K562 (cell line): ENCODE measurements around the gene RYR1. TPM values are rescaled to one million over a fixed set of nuclear protein-coding genes. Genes with fewer than 3 reads are reported as not detected.

Experiments
- CC2D1A ChIP-seq: fragments of 450-650 bp; IDR thresholded peaks from 2 replicates; pipeline ENCODE4 v1.6.1; 2017; ENCODE audit warnings: mild to moderate bottlenecking
- EP400 ChIP-seq: fragments of 450-650 bp; IDR thresholded peaks from 2 replicates; pipeline ENCODE4 v1.6.1; 2017; ENCODE audit warnings: antibody characterized with exemption, mild to moderate bottlenecking, moderate library complexity
- FOXM1 ChIP-seq, 2 experiments: fragments of 450-650 bp in 1 of 2; sonication (generic) in 1 of 2; formaldehyde crosslinking in 1 of 2; IDR thresholded peaks; 2 replicates each; pipeline versions ENCODE4 v1.6.1 to v1.9.0; 2017 to 2022; ENCODE audit warnings: low read depth in 2 of 2, mild to moderate bottlenecking in 2 of 2, missing genetic modification reagents in 1 of 2, moderate library complexity in 1 of 2
- GATA2 ChIP-seq: sonication (generic); formaldehyde crosslinking; IDR thresholded peaks from 2 replicates; pipeline ENCODE4 v1.4.0; 2020; ENCODE audit warnings: mild to moderate bottlenecking, missing genetic modification reagents
- HDAC3 ChIP-seq: fragments of 450-650 bp; IDR thresholded peaks from 2 replicates; pipeline ENCODE4 v1.6.1; 2018; ENCODE audit warnings: borderline replicate concordance, mild to moderate bottlenecking, moderate library complexity; ENCODE audit not compliant: partially characterized antibody
- HMG20B ChIP-seq: fragments of 250-450 bp; sonication (Bioruptor Pico); IDR thresholded peaks from 2 replicates; pipeline ENCODE4 v1.5.0; 2021; ENCODE audit warnings: mild to moderate bottlenecking
- HMGN3 ChIP-seq: IDR thresholded peaks from 2 replicates; pipeline ENCODE4 v1.6.1; 2011; ENCODE audit warnings: borderline replicate concordance, low read depth, mild to moderate bottlenecking, mixed read lengths, low read length; ENCODE audit not compliant: insufficient read length; ENCODE audit errors: extremely low read depth
- HNRNPH1 ChIP-seq: fragments of 200-400 bp; formaldehyde crosslinking; optimal IDR thresholded peaks from 2 replicates; pipeline ENCODE3; 2017; ENCODE audit warnings: low read depth, mild to moderate bottlenecking, low read length, moderate library complexity
- MBD2 ChIP-seq: sonication (generic); IDR thresholded peaks from 2 replicates; pipeline ENCODE4 v1.6.1; 2016; ENCODE audit warnings: low read depth, borderline replicate concordance
- MEIS2 ChIP-seq: fragments of 450-650 bp; IDR thresholded peaks from 2 replicates; pipeline ENCODE4 v1.6.1; 2014; ENCODE audit warnings: mild to moderate bottlenecking; ENCODE audit not compliant: partially characterized antibody
- NBN ChIP-seq: fragments of 450-650 bp; IDR thresholded peaks from 2 replicates; pipeline ENCODE4 v1.6.1; 2016; ENCODE audit warnings: low read depth, mild to moderate bottlenecking
- SMARCE1 ChIP-seq: fragments of 450-650 bp; IDR thresholded peaks from 2 replicates; pipeline ENCODE4 v1.7.1; 2016; ENCODE audit warnings: mild to moderate bottlenecking
- SNIP1 ChIP-seq: fragments of 450-650 bp; IDR thresholded peaks from 2 replicates; pipeline ENCODE4 v1.7.1; 2017; ENCODE audit warnings: low read depth, mild to moderate bottlenecking
- STAT5A ChIP-seq: IDR thresholded peaks from 2 replicates; pipeline ENCODE4 v1.6.1; 2012; ENCODE audit warnings: low read length, inconsistent platforms, borderline replicate concordance
- STAT5B ChIP-seq: fragments of 250-450 bp; sonication (Bioruptor Pico); IDR thresholded peaks from 2 replicates; pipeline ENCODE4 v1.8.0; 2021; ENCODE audit warnings: mild to moderate bottlenecking, inconsistent platforms
- TBP ChIP-seq: optimal IDR thresholded peaks from 2 replicates; pipeline ENCODE3; 2011; ENCODE audit warnings: low read depth, low read length, improper control_type of control experiment
- U2AF2 ChIP-seq: fragments of 200-400 bp; formaldehyde crosslinking; optimal IDR thresholded peaks from 2 replicates; pipeline ENCODE3; 2017; ENCODE audit warnings: low read depth, mild to moderate bottlenecking, low read length
- YY1 ChIP-seq, 3 experiments: IDR thresholded peaks; 2 replicates each; pipeline ENCODE4 v1.6.1; 2011; ENCODE audit warnings: low read length in 2 of 3, mild to moderate bottlenecking in 2 of 3, moderate library complexity in 2 of 3, borderline replicate concordance in 1 of 3, control low read depth in 1 of 3, low read depth in 1 of 3; ENCODE audit not compliant: insufficient read depth in 3 of 3, insufficient replicate concordance in 2 of 3, control insufficient read depth in 1 of 3, insufficient read length in 1 of 3; ENCODE audit errors: extremely low read depth in 1 of 3
- ZBTB33 ChIP-seq: sonication (generic); formaldehyde crosslinking; IDR thresholded peaks from 2 replicates; pipeline ENCODE4 v1.8.1; 2023; ENCODE audit warnings: mild to moderate bottlenecking, missing genetic modification reagents
- ZNF232 ChIP-seq: sonication (generic); formaldehyde crosslinking; IDR thresholded peaks from 2 replicates; pipeline ENCODE4 v1.8.0; 2022; ENCODE audit warnings: mild to moderate bottlenecking, missing genetic modification reagents
- ZNF717 ChIP-seq: fragments of 250-450 bp; sonication (Bioruptor Pico); IDR thresholded peaks from 2 replicates; pipeline ENCODE4 v1.5.0; 2021
- ZNF75A ChIP-seq: fragments of 450-650 bp; formaldehyde crosslinking; IDR thresholded peaks from 2 replicates; pipeline ENCODE4 v1.4.0; 2020; ENCODE audit warnings: mild to moderate bottlenecking
- polyA plus RNA-seq, 8 experiments: library from polyadenylated mRNA; depleted of rRNA in 4 of 8; stranded (reverse) in 5 of 8; unstranded in 3 of 8; fragments of >200 nt; fragmentation: Nextera tagmentation in 2 of 8; fragmentation: Illumina TruSeq in 1 of 8; extraction: Ambion mirVana in 2 of 8; extraction: Trizol in 1 of 8; gene quantifications; 2 replicates each; pipeline versions ENCODE4 v1.2.1 to v1.2.3, GENCODE V29; 2011 to 2014; ENCODE audit warnings: inconsistent platforms in 1 of 8, missing spikeins in 1 of 8
- total RNA-seq, 7 experiments: library from RNA; depleted of rRNA in 6 of 7; stranded (reverse); fragments of >200 nt in 6 of 7; fragmentation: Illumina TruSeq in 2 of 7; extraction: Trizol in 2 of 7; gene quantifications; 2 replicates each; pipeline versions ENCODE4 v1.2.1 to v1.2.3, GENCODE V29; 2011 to 2021; ENCODE audit warnings: low replicate concordance in 1 of 7
- TF ChIP-seq, protein P1 (sequence below): sonication (generic); formaldehyde crosslinking; IDR thresholded peaks from 2 replicates; pipeline ENCODE4 v1.9.0; 2022; ENCODE audit warnings: mild to moderate bottlenecking, missing genetic modification reagents
- TF ChIP-seq, protein P2 (sequence below): fragments of 450-650 bp; IDR thresholded peaks from 2 replicates; pipeline ENCODE4 v1.6.1; 2017; ENCODE audit warnings: antibody characterized with exemption

Gene RYR1
- total and polyA plus RNA-seq, 9 of the 15 experiments (the other 6 are each of a cell fraction or from before 2014, with no cell fraction given): 0.11 to 7.4 (median 3.7) TPM

DNA sequence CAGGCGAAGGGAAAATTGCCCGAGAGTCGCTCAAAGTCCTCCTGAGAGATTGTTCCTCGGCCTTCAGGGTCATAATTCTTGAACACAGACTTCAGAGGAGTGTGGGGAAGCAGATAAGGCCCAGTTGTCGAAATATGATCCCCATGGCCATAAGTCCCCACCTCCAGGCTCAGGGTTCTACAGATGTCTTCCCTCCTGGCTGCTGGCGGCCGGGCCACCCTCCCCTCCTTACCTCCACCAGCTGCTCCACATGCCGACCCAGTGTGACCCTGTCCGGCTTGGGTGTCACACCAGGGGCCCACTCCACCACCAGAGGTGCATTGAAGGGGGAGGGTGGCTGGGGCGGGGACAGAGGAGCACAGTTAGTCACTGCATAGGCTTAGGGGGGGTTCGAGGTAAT is 20.5 kb upstream of the RYR1 start (continued):
- TF ChIP-seq FOXM1 (IDR thresholded peaks at IDR 0.05; ENCODE audit: low read depth): peak; percentile 58
- TF ChIP-seq FOXM1 (CRISPR knock-in tag; IDR thresholded peaks at IDR 0.05; ENCODE audit: low read depth): no peak
- no peak for TF ChIP-seq HMG20B (CRISPR knock-in tag)
- TF ChIP-seq STAT5B: no peak
- TF ChIP-seq GATA2 (CRISPR knock-in tag): peak; percentile 86
- peak; percentile 29 for TF ChIP-seq TBP
- 0 out of 2 replicates have a peak, but pooled peaks have one; percentile 61 for TF ChIP-seq NBN
- TF ChIP-seq, protein P1, sequence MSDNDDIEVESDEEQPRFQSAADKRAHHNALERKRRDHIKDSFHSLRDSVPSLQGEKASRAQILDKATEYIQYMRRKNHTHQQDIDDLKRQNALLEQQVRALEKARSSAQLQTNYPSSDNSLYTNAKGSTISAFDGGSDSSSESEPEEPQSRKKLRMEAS (CRISPR knock-in tag): peak; percentile 70; the same call in 1 of the 2 replicates
- TF ChIP-seq STAT5A: peak; percentile 79
- TF ChIP-seq ZNF717: no peak
- TF ChIP-seq HDAC3: peak; percentile 68
- TF ChIP-seq EP400: peak; percentile 18; the same call in 1 of the 2 replicates
- no peak for TF ChIP-seq SNIP1
- TF ChIP-seq MBD2: 0 out of 2 replicates have a peak, but pooled peaks have one; percentile 44
- TF ChIP-seq ZNF75A (CRISPR knock-in tag): no peak
- peak; percentile 97 for TF ChIP-seq MEIS2
- peak; percentile 24; the same call in 1 of the 2 replicates for TF ChIP-seq CC2D1A
- TF ChIP-seq ZBTB33 (CRISPR knock-in tag): no peak; the same call in 1 of the 2 replicates
- TF ChIP-seq YY1 (IDR thresholded peaks at IDR 0.05; ENCODE audit: borderline replicate concordance in 1 of 3, control insufficient read depth in 1 of 3, extremely low read depth in 1 of 3, insufficient read depth in 3 of 3, insufficient read length in 1 of 3, insufficient replicate concordance in 2 of 3, low read depth in 1 of 3, low read length in 2 of 3): peak in 2 of 3 experiments; percentile 11
- no peak for TF ChIP-seq HNRNPH1
- peak; percentile 77 for TF ChIP-seq SMARCE1
- no peak for TF ChIP-seq ZNF232
- TF ChIP-seq HMGN3: peak; percentile 63
- TF ChIP-seq, protein P2, sequence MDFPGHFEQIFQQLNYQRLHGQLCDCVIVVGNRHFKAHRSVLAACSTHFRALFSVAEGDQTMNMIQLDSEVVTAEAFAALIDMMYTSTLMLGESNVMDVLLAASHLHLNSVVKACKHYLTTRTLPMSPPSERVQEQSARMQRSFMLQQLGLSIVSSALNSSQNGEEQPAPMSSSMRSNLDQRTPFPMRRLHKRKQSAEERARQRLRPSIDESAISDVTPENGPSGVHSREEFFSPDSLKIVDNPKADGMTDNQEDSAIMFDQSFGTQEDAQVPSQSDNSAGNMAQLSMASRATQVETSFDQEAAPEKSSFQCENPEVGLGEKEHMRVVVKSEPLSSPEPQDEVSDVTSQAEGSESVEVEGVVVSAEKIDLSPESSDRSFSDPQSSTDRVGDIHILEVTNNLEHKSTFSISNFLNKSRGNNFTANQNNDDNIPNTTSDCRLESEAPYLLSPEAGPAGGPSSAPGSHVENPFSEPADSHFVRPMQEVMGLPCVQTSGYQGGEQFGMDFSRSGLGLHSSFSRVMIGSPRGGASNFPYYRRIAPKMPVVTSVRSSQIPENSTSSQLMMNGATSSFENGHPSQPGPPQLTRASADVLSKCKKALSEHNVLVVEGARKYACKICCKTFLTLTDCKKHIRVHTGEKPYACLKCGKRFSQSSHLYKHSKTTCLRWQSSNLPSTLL: no peak
- no peak for TF ChIP-seq U2AF2
